NCI-H146 treated with DMSO at 0.1 percent for 48 hours (cell line): ENCODE measurements around the gene PPP3R1.
"Not testable (repeated sequence)": the region's sequence is repeated elsewhere in the genome, so short reads cannot be mapped to it uniquely, and the experiment has no call there.

Source experiments
- DNase-seq: peaks from one replicate; lab custom pipeline; 2025; ENCODE audit not compliant: unreplicated experiment; lab: John Stamatoyannopoulos, UW

The PPP3R1 gene

GRCh38 chr2:68190991-68191731 is 61.2 kb downstream of the PPP3R1 start:
- no peak for DNase-seq

GRCh38 chr2:68189991-68190784 is 62.1 kb downstream of the PPP3R1 start:
- no peak for DNase-seq

DNA sequence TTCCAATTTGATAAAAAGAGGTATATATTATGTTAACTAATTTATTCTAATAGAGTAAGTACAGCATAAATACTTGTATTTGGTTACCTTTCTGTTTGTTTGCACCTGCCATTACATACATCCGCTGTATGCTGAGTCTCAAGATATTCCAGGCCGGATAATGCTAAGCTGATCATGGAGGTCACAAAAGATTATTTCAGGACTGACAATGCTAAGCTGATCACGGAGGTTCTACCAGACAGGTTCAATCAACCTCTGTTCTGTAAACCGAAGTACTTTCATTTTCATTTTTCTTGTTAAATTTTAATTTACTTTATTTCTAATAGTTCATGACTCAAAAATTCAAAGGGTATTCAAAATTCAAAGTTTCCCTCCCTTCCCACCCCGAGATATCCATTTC is 63.5 kb downstream of the PPP3R1 start:
- no peak for DNase-seq

- DNase-seq: no peak
Observed at GRCh38 chr2:68187329-68187728, 65.0 kb downstream of the PPP3R1 start.

GRCh38 chr2:68185541-68186164 is 66.7 kb downstream of the PPP3R1 start:
- DNase-seq: peak; percentile 28

DNA sequence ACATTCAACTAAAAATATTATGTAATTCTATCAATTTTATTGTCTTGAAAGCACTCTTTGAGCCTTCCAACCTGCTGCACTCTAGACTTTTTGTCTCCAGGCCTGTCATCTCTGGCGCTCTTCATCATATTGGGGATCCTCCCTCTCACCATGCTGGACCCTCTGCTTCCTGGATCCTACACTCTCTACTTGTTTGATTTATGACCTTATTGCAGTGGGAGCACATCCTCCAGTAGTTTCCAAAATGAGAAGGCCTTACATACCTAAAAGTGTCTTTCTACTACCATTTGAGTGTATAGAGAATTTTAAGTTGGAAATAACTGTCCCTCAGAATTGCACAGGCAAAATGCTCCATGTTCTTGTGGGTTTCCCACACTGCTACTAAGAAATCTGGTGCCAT is 69.4 kb downstream of the PPP3R1 start:
- no peak for DNase-seq

DNA sequence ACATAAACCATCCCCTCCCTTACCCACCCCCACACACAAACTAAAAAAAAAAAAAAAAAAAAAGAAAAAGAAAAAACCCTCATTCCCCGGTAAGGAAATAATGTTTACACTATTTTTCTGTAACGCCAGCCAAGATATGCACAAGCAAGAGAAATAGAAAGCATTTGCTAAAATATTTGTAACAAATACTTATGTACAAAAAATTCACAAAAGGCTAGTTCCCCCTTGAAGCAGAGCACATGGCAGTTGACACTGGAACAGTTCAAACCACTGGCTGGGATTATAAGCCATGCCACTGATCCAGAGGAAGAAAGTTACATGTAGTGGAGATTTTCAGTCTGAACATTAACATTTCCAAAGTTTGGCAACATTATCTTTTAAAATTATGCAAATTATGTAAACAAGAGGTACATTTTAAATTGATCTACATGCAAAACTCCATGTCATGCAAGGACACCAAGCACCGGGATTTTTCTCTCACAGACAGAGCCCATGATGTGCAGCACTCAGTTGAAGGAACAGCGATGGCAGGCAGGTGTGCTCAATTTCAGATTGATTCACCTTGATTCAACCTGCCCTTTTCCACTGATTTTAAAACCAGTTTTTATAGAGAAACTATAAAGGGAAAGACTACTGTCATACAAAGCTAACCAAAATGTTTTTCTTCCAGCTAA is 73.2 kb downstream of the PPP3R1 start:
- DNase-seq: no peak

DNA sequence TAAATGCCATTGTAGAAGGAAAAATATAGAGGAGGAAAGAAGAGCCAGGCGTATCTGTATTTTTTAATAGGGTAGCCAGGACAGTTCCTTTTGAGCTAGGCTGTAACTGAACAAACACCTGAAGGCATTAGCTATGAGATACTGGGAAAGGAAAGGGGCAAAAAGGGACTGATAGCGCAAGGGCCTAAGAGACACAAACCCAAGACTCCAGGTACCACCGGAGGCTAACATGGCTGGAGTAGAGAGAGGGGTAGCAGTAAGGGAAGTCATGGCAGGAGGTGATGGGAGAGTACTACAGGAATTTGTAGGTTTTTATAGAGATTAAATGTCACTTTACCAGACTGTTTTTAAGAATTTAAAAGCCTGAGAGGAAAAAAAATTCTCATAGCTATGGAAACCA is 73.9 kb downstream of the PPP3R1 start:
- DNase-seq: no peak

DNA sequence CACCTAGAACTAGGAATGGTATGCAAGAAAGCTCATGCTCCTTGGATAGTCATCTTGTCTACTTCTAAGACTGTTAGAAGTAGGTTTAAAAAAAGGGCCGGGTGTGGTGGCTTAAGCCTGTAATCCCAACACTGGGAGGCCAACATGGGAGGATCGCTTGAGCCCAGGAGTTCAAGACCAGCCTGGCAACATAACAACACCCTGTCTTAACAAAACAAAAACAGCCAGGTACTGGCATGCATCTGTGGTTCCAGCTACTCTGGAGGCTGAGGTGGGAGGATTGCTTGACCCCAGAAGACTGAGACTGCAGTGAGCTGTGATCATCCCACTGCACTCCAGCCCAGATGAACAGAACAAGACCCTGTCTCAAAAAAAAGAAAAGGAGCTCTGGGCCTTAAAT is 74.8 kb downstream of the PPP3R1 start:
- DNase-seq: no peak

DNA sequence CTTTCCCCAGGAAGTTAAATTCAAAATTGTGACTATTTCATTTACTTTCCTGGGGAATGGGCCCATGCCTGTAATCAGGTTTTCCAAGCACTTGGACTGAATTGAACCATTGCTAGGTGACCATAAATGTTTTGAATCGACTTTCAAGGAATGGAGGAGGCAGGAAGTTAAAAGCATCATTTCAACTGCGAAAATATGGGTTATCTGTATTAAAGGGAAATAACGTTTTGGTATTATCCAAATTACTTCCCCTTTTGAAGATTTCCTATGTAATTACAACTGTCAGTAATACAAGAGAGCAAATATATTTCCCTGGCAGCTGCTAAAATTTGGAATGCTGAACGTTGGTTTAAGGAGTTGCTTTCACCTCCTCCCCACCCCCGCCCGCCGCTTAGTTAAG is 75.7 kb downstream of the PPP3R1 start:
- DNase-seq: no peak

GRCh38 chr2:68175210-68175609 is 77.1 kb downstream of the PPP3R1 start:
- not testable (repeated sequence) for DNase-seq

DNA sequence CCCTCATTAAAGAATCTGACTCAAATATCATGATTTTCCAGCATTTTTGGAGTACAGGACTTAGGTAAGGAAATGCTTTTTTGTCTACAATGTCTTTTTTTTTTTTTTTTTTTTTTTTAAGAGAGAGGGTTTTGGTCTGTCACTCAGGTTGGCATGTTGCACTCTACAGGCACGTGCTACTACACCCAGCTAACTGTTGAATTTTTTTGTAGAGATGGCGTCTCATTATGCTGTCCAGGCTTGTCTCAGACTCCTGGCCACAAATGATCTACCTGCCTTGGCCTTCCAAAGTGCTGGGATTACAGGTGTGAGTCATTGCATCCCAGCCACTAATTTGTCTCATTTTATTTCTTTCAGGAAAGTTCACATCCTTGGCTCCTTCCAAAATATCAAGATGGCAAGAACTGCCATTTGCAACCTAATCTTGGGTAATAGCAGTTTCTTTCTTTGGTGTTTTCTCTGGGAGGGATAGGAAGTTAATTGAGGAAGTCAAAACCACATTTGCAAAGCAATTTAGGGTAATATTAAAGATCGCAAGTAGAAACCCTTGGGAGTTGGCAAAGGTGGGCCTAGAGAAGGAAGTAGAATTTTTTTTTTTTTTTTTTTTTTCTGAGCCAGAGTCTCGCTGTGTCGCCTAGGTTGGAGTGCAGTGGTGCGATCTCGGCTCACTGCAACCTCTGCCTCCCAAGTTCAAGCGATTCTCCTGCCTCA is 79.2 kb downstream of the PPP3R1 start:
- no peak for DNase-seq

DNA sequence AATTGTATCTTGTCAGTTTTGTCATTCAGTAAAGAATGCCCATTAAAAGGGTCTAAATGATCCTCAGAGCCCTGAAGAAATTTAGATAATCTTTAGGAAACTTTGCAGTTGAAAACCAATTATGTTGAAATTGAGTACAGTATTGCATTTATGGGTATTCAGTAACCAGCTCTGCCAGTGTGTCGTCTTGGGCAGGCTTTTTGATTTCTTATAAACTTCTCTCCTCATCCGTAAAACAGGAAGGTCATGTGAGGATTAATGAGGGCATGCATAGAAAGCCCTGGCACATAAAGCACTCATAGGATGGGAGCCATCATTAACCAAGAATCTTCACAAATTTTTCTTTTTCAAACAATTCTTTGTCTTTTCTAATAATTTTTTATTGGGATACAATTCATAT is 79.8 kb downstream of the PPP3R1 start:
- no peak for DNase-seq

- no peak for DNase-seq
Observed at GRCh38 chr2:68171684-68172083, 80.6 kb downstream of the PPP3R1 start.

- DNase-seq: no peak
Observed at GRCh38 chr2:68171146-68171545, 81.2 kb downstream of the PPP3R1 start.

DNA sequence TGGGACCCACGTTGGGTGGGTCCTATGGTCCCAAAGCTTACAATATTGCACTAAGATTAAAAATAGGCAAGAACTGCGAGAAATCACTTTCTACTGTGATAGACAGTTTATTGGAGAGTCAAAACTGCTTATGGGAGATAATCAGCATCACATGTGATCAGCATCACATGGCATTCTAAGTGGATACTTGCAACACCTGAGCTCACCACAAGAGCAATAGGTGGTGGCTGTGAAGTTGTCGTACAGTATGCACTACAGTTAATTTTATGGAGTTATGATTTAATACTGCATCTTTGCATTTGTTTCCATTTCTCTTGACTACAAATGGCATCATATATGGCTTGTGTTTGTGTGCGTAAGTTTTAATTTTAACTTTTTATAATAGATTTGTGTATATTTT is 83.0 kb downstream of the PPP3R1 start:
- DNase-seq: no peak

DNA sequence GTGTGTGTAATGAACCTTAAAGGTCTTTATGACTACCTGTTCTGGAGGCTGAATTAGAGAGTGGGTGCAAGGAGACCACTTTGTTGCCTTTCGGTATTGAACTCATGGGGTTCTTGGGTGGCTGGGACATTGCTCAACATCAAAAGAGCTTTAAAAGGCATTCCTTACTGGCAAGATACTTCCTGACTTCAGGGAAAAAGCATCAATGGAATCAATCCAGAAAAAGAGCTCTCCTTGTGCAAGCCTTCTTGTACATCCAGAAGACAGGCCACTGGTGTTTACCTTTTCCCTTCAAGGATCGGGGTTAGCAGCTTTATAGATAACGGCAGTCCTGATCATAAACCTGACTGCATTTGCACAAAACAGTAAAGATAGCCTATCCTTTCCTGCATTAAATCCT is 85.1 kb downstream of the PPP3R1 start:
- no peak for DNase-seq

- DNase-seq: no peak
Observed at GRCh38 chr2:68163641-68164040, 88.7 kb downstream of the PPP3R1 start.

GRCh38 chr2:68158134-68158447 is 94.2 kb downstream of the PPP3R1 start:
- DNase-seq: no peak

DNA sequence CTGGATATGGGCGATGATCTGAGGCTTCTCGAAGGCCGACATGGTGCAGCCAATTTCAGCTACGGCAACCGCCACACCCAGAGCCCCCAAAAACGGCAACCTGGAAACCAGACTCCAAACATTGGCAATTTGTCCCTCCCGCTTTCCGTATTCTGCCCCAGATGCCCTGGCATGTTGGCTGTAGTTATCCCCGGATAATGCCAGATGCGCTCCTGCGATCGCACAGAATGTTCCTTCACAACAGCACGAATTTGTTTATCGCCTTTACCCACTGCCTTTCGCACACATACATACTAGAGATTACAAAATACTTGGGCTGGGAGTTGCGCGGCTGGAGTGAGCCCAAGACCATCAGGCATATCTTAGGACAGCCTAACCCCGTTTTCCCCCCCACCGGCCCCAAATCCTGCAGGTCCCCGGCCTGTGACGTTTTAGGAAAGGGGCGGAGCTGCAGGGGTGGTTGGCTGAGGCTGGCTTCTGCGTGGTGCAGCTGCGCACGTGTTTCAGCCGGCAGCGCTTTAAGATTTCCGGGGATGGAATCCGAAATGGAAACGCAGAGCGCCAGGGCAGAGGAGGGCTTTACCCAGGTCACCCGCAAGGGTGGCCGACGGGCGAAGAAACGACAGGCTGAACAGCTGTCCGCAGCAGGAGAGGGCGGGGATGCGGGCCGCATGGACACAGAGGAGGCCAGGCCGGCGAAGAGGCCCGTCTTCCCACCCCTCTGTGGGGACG is 94.8 kb downstream of the PPP3R1 start, which contains the start of gene PNO1:
Gene PNO1 (plus strand): TSS at position 487 of the 732 bp plus-strand sequence. CDS start 47 bp downstream, at position 534.
- DNase-seq: peak; percentile 95
